Measurements from ENCODE around the gene MS4A18.

The MS4A18 gene

GRCh38 chr11:60717956-60718355, 6.6 kb upstream of the MS4A18 start:
- TF ChIP-seq CTCF (conservative IDR thresholded peaks at IDR 0.05; ENCODE audit: low read length), result no peak
- H3K4me3 ChIP-seq (ENCODE audit: low read length), result no peak overlapping the region
- no peak for DNase-seq (ENCODE audit: low read depth)

- no peak for DNase-seq (ENCODE audit: low read depth)
- H3K4me3 ChIP-seq (ENCODE audit: low read length), result no peak overlapping the region
- no peak for TF ChIP-seq CTCF (conservative IDR thresholded peaks at IDR 0.05; ENCODE audit: low read length)
These were observed 5.8 kb upstream of the MS4A18 start for GRCh38 chr11:60718524-60719316.

- no peak overlapping the region for H3K4me3 ChIP-seq (ENCODE audit: low read length)
- no peak for DNase-seq (ENCODE audit: low read depth)
- no peak for TF ChIP-seq CTCF (conservative IDR thresholded peaks at IDR 0.05; ENCODE audit: low read length)
These were observed 5.1 kb upstream of the MS4A18 start for GRCh38 chr11:60719391-60719790.

GRCh38 chr11:60720460-60720859, 4.1 kb upstream of the MS4A18 start:
- TF ChIP-seq CTCF (conservative IDR thresholded peaks at IDR 0.05; ENCODE audit: low read length), result no peak

GRCh38 chr11:60725592-60725991, 1.1 kb downstream of the MS4A18 start:
- TF ChIP-seq CTCF (conservative IDR thresholded peaks at IDR 0.05; ENCODE audit: low read length), result no peak
- no peak overlapping the region for H3K4me3 ChIP-seq (ENCODE audit: low read length)
- no peak for DNase-seq (ENCODE audit: low read depth)

More at GRCh38 chr11:60720460-60720859, 4.1 kb upstream of the MS4A18 start:
- no peak overlapping the region for H3K4me3 ChIP-seq (ENCODE audit: low read length)
- DNase-seq (ENCODE audit: low read depth), result no peak

- DNase-seq (ENCODE audit: low read depth), result no peak
- no peak for TF ChIP-seq CTCF (conservative IDR thresholded peaks at IDR 0.05; ENCODE audit: low read length)
These were observed 7.1 kb downstream of the MS4A18 start for GRCh38 chr11:60731586-60731985.

GRCh38 chr11:60734279-60734678, 9.8 kb downstream of the MS4A18 start:
- TF ChIP-seq CTCF (conservative IDR thresholded peaks at IDR 0.05; ENCODE audit: low read length), result no peak
- H3K4me3 ChIP-seq (ENCODE audit: low read length), result no peak overlapping the region
- DNase-seq (ENCODE audit: low read depth), result no peak

More at GRCh38 chr11:60731586-60731985, 7.1 kb downstream of the MS4A18 start:
- no peak overlapping the region for H3K4me3 ChIP-seq (ENCODE audit: low read length)

Data from AG10803 (cell line).